Astrocyte of the spinal cord (primary cell): ENCODE results near the gene SEC22A.

Experiments used
- DNase-seq: peaks from one replicate; pipeline ENCODE4 v3.0.0; 2011; ENCODE audit warnings: low read depth, low spot score
- H3K4me3 ChIP-seq: 2 replicates; pipeline ENCODE4 v1.5.1; 2011; ENCODE audit warnings: low read depth, mild to moderate bottlenecking, low read length, moderate library complexity
- CTCF ChIP-seq: IDR thresholded peaks from 2 replicates; pipeline ENCODE4 v1.5.1; 2012; ENCODE audit warnings: low read depth, mild to moderate bottlenecking, low read length, inconsistent platforms
- in situ Hi-C: cut with HindIII; loops from 2 replicates; pipeline ENCODE4 v1.10.0; 2017; ENCODE audit warnings: low sequenced_read_pairs

SEC22A gene

GRCh38 chr3:123297627-123297899 lies 95.8 kb downstream of the SEC22A start:
- H3K4me3 ChIP-seq: no peak overlapping the region
- no peak for DNase-seq
- no peak for TF ChIP-seq CTCF
- in situ Hi-C loops: no loop called here

GRCh38 chr3:123298903-123299302 lies 97.2 kb downstream of the SEC22A start:
- H3K4me3 ChIP-seq: no peak overlapping the region
- no peak for DNase-seq
- no peak for TF ChIP-seq CTCF
- in situ Hi-C loops: no loop called here

GRCh38 chr3:123299581-123299980 lies 97.8 kb downstream of the SEC22A start:
- TF ChIP-seq CTCF: no peak
- in situ Hi-C loops: no loop called here
- no peak overlapping the region for H3K4me3 ChIP-seq
- no peak for DNase-seq

- no peak for DNase-seq
- in situ Hi-C loops: no loop called here
- no peak for TF ChIP-seq CTCF
- no peak overlapping the region for H3K4me3 ChIP-seq
Observed at GRCh38 chr3:123300056-123300455, 98.3 kb downstream of the SEC22A start.

- TF ChIP-seq CTCF: no peak
- in situ Hi-C loops: no loop called here
- no peak overlapping the region for H3K4me3 ChIP-seq
- no peak for DNase-seq
Observed at GRCh38 chr3:123300583-123300982, 98.8 kb downstream of the SEC22A start.

- TF ChIP-seq CTCF: no peak
- in situ Hi-C loops: no loop called here
- H3K4me3 ChIP-seq: no peak overlapping the region
- DNase-seq: no peak
Observed at GRCh38 chr3:123301331-123302184, 99.8 kb downstream of the SEC22A start.

GRCh38 chr3:123302961-123303360 lies 101.2 kb downstream of the SEC22A start:
- DNase-seq: no peak
- no peak overlapping the region for H3K4me3 ChIP-seq
- in situ Hi-C loops: no loop called here
- no peak for TF ChIP-seq CTCF
